ENCODE data around the gene ZNF526.

ZNF526 gene

GRCh38 chr19:42196011-42197001 lies 23.8 kb upstream of the ZNF526 start:
- no peak for DNase-seq (ENCODE audit: low spot score)

DNA sequence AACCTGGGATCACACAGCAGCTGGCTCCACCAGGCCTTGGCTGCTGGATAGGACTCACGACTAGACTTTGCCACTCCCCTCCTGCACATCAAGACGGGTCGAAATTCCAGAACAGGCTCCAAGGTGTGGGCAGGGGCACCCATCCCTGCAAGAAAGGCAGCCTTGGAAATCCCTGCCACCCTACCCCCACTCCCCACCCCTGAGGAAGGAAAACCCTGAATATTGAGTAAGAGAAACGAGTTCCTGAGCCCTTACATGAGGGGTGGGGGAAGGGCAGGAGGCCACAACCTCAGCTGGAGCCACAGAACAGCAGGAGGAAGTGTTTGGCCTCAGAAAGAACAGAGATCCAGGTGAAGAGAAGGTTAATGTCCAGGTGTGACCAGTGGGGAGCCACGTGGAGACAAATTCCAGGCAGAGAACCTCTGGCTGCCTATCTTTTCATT lies 22.7 kb upstream of the ZNF526 start:
- DNase-seq (ENCODE audit: low spot score): no peak

DNA sequence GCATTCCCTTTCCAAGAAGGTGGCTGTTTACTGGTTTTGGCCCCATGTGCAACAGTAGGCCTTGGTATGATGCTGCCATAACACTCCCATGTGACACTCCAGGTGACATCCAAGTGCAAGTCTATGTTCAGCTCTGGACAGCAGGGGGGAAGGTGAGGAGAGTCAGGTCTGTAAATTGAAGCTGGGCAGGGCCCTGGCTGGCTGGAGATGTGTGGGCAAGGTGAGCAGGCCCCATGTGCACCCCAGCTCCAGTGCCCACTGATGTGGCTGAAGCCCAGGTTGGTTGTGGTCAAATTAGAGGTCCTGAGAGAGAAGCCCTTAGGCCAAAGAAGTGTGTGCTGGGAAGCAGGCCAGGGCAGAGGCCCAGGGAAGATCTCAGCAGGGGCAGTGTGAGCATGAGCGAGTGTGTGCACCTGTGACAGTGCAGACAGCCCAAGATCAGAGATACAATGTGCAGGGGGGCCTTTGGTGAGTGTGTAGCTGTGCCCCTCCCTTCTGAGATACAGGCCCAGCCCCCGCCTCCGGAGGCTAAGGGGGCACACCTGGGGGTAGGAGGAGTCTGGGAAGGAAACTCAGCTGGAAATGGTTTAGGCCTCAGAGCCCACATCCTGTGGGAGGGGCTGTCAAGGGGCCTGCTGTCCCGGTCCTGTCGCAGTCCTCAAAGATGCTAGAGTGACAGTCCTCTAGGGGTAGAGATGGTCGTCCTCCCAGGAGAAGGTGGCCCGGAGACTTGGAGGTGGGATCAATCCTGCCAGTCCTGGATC lies 21.3 kb upstream of the ZNF526 start:
- peak; percentile 76 for DNase-seq (ENCODE audit: low spot score)

GRCh38 chr19:42199440-42200115 lies 20.5 kb upstream of the ZNF526 start:
- DNase-seq (ENCODE audit: low spot score): peak; percentile 78

GRCh38 chr19:42200116-42200715 lies 19.9 kb upstream of the ZNF526 start:
- no peak for DNase-seq (ENCODE audit: low spot score)

GRCh38 chr19:42201489-42202289 lies 18.4 kb upstream of the ZNF526 start:
- peak; percentile 71 for DNase-seq (ENCODE audit: low spot score)

DNA sequence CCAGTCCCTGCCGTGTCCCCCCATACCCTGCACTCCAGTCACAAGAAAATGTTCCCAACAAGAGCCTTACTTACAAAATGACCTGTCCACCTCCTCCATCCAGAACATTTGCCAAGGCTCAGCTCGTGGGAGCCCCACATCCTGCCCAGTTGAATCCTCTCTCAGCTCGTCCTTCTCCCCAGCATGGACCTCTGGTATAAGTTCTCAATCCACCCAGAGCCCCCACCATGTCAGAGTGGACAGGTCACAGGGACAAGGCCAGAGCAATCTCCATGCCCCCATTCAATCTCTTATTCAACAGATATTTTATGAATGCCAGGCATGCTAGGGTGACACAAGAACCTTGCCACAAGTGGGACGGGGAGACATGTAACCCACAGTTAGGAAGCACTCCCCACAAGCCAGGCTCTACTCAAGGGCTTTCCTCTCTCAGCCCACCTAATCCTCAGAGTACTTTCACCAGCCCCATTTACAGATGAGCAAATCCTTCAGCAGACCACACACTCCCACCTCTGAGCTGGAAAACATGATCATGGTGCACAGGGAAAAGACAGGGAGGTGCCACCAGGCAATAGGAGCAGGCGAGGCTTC lies 17.7 kb upstream of the ZNF526 start:
- no peak for DNase-seq (ENCODE audit: low spot score)

- no peak for DNase-seq (ENCODE audit: low spot score)
Measured at GRCh38 chr19:42203700-42204099, 16.4 kb upstream of the ZNF526 start.

DNA sequence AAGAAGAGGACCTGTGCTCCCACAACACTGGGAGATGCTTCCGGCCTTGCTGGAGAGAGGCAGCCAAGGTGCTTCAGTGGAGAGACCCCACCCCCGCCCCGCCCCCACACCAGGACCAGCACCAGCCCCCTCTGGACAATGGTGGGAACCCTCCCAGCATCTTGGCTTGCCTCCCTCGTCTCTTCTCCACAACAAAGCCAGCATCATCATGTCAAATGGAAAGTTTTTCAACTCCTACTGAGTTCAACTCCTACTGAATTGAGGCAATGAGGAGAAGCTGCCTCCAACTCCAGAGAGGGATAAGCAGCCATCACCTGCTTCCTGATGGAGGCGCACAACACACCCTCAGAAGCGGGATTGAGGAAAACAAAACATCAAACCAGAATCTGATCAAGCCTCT lies 15.4 kb upstream of the ZNF526 start:
- DNase-seq (ENCODE audit: low spot score): no peak

- no peak for DNase-seq (ENCODE audit: low spot score)
Measured at GRCh38 chr19:42206871-42207755, 13.0 kb upstream of the ZNF526 start.

- DNase-seq (ENCODE audit: low spot score): no peak
Measured at GRCh38 chr19:42207767-42208271, 12.3 kb upstream of the ZNF526 start.

- DNase-seq (ENCODE audit: low spot score): no peak
Measured at GRCh38 chr19:42208612-42209011, 11.5 kb upstream of the ZNF526 start.

- no peak for DNase-seq (ENCODE audit: low spot score)
Measured at GRCh38 chr19:42212886-42213285, 7.2 kb upstream of the ZNF526 start.

GRCh38 chr19:42214810-42215485 lies 5.2 kb upstream of the ZNF526 start:
- no peak for DNase-seq (ENCODE audit: low spot score)

- no peak for DNase-seq (ENCODE audit: low spot score)
Measured at GRCh38 chr19:42216653-42217519, 3.2 kb upstream of the ZNF526 start.

GRCh38 chr19:42217520-42218437 lies 2.3 kb upstream of the ZNF526 start, which contains the start of gene DEDD2:
Gene DEDD2 (minus strand): TSS chr19:42217677. CDS start chr19:42217007, 670 bp downstream.
- peak; percentile 100 for DNase-seq (ENCODE audit: low spot score)

GRCh38 chr19:42220751-42221097 lies 612 bp downstream of the ZNF526 start:
- no peak for DNase-seq (ENCODE audit: low spot score)
